COR-L47 (cell line): ENCODE measurements around the gene HSD3B7.

Experiments used
- DNase-seq: peaks from one replicate; lab custom pipeline; 2025; lab: John Stamatoyannopoulos, UW

Gene HSD3B7

DNA sequence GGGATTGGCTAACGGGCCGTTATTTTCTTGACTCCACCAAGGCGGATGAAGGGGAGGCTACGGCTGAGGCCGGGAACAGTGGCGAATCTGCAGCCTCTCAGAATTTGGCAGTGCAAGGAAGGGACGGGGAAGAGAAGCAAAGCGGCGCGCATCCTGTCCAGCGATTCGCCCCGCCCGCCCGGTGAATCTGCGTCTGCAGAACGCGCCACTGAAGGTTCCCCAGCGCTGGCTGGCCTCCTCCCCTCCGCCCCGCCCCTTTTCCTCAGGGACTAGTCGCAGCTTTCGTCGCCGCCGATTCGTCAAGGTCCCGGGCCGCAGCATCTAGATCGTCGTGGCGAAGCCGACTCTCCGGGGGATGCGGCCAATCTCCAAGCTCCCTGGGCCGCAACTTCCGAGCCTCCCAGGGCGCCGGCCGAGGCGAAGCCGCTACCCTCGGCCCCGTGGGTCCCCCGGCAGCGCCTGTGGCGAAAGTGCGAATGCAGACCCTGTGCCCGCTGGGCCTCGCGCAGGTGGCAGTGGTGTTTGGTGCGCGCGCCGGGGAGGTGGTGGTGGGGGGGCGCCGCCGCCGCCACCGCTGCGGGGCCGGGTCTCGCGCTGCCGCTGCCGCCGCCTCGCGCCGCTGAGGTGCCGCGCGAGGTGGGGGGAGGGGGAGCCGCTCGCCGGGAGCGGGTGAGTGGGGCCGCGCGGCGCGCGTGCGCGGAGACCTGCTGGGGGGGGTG lies 27.4 kb upstream of the HSD3B7 start, which contains the start of gene SETD1A:
TSS of gene SETD1A (plus strand) at position 299 of the 719 bp plus-strand sequence. CDS start 978 bp downstream, outside the sequence.
- DNase-seq, result peak; percentile 97

DNA sequence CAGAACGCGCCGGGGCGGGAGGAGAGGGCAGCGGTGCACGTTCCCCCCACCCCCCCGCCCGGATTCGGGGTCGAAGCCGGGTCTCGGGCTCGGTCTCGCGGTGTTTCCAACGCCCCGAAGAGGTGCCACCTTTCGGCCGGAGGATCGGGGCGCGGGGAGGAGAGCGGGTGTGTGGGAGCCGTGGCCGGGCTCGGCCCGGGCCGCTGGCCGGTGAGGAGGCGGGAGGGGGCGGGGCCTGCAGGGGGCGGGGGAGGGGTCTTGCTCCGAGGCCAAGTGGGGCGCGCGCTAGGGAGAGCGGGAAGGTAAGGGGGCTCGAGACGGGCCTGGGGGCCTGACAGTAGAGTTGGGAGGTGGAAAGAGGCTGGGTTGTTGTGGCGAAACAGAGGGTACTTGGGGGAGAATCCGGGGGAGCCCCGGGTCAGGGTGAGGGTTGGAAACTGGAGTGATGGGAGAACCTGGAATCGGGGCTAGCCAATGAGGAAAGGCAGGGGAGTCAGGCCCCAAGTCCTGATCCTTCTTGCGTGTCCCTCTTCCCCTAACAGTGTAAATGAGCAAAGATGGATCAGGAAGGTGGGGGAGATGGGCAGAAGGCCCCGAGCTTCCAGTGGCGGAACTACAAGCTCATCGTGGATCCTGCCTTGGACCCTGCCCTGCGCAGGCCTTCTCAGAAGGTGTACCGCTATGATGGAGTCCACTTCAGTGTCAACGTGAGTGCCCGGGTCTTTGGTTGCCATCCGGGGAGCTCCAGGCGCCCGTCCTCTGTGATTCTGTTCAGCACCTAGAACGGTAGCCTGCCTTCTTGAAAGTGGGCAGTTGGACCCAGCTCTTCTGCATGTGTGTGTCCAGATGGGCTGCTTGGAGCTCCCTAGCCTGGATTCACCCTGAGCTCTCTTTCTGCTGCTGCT lies 26.6 kb upstream of the HSD3B7 start:
- DNase-seq, result peak; percentile 18

DNA sequence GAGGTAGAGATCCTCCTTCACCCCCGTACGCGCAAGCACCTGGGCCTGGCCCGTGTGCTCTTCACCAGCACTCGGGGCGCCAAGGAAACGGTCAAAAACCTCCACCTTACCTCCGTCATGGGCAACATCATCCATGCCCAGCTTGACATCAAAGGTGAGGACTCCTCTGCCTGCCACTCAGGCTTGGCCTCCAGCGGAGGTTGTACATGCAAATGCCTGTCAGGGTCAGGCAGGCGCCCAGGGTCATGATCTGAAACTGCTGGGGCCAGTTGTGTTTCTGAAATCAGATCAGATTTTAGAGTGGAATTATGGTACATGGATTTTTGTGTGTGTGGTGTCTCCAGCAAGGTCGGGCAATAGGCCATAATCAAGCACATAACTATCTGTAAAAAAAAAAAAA lies 23.6 kb upstream of the HSD3B7 start:
- no peak for DNase-seq

GRCh38 chr16:30963925-30964511 lies 21.0 kb upstream of the HSD3B7 start:
- no peak for DNase-seq

DNA sequence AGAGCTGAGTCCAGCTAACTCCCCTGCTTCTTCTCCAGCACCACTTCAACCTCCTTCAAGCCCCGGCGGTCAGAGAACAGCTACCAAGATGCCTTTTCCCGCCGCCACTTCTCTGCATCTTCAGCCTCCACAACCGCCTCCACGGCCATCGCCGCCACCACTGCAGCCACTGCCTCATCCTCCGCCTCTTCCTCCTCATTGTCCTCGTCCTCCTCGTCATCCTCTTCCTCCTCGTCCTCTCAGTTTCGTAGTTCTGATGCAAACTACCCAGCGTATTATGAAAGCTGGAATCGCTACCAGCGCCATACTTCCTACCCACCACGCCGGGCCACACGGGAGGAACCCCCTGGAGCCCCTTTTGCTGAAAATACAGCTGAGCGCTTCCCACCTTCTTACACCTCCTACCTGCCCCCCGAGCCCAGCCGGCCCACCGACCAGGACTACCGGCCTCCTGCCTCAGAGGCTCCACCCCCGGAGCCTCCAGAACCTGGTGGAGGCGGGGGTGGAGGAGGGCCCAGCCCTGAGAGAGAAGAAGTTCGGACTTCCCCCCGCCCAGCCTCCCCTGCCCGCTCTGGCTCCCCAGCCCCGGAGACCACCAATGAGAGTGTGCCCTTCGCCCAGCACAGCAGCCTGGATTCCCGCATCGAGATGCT lies 20.3 kb upstream of the HSD3B7 start:
- DNase-seq, result no peak

DNA sequence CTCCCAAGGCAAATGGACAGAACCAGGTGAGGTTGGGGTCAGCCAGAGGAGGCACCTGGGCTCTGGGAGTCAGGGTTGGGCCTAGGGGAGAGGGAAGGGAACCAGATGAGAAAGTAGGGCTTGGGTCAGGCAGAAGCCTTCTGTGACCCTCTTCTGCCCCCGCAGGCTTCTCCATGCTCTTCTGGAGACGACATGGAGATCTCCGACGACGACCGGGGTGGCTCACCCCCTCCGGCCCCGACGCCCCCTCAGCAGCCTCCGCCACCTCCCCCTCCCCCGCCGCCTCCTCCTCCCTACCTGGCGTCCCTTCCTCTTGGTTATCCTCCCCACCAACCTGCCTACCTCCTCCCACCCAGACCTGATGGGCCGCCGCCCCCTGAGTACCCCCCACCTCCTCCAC lies 19.6 kb upstream of the HSD3B7 start:
- no peak for DNase-seq

GRCh38 chr16:30966033-30966619 lies 18.9 kb upstream of the HSD3B7 start:
- DNase-seq, result no peak

DNA sequence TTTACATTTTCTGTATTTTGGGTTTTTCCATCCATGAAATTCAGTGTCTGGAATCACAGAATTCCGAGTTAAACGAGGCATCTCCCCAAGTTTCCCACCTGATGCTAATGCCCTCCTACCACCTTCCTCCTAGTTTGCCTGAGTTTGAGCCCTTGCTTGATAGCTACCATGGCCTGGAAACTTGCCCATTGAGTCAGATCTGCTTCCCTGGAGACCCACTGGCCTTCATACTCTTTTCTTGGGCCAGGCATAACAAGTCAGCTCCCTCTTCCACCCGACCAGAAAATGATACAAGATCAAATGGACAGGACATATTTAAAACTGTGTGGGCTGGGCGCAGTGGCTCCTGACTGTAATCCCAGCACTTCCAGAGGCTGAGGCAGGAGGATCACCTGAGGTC lies 17.2 kb upstream of the HSD3B7 start:
- no peak for DNase-seq

DNA sequence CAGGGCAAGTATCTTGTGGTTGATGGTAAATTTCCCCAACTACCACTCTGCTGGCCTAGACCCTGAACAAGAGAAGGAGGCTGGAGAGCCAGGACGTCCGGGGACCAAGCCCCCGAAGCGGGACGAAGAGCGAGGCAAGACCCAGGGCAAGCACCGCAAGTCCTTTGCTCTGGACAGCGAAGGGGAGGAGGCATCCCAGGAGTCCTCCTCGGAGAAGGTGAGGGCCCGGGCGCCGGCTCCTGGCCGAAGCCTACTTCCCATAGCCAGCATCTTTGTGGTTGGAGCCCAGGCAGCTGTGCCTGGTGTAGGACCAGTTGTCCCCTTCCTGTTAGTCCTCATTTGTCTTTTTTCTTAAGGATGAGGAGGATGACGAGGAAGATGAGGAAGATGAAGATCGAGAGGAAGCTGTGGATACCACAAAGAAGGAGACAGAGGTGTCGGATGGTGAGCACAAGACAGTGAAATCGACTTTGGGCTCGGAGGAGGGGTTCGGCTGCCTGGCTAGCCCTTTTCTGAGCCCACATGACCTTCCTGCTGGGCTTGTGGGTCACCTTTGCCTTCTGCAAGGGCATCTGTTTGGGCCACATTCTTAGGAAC lies 15.7 kb upstream of the HSD3B7 start:
- no peak for DNase-seq

GRCh38 chr16:30971298-30971697 lies 13.7 kb upstream of the HSD3B7 start:
- DNase-seq, result no peak

DNA sequence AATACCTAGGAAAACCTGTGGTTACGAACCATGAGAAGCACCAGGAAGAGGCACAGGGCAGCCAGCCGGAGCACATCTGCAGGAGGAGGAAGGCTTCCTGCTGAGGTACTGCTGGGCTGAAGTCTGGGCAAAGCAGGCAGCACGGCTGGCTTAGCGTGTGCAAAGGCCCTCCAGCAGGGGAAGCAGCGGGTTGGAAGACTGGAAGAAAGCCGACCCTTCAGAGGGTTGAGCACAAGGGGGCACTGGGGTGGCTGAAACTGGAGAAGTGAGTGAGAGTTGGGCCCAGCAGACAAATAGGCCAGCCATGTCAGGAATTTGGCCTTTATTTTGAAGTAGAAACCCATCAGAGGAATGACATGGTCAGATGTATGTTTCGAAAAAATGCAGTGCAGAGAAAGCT lies 12.1 kb upstream of the HSD3B7 start:
- DNase-seq, result no peak

DNA sequence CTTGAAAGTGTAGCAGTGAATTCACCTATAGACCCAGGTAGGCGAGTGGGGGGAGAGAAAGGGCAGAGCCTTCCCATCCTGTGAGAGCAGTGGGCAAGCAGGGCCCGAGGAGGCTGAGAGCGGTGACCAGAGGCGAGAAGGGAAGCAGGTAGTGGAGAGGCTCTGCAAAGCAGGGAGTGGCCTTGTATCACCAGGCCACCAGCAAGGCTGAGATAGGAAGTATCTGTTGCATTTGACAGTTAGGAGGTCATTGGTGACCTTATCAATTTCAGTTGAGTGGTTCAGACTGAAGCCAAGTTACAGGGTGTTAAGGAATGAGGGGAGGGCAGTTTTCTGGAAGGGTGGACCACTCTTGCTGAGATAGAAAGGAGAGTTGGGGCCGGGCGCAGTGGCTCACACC lies 10.7 kb upstream of the HSD3B7 start:
- DNase-seq, result no peak

DNA sequence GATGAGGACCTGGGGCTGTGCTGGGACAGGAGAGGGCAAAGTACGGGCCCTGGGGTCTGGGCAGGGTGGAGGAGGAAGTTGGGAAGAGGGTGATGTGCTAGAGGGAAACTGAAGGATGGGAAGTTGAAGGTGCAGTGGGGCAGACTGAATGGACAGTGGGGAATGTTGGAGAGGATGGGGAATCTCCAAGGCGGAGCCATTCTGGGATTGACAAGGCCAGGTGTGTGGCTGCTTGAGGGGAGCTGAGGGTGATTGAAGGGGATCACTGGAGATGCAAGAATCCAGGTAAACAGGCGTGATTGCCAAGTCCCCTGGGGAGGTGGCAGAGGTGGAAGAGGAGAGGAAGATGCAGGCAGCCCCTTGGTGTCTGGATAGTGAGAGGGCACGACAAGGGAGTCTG lies 8.5 kb upstream of the HSD3B7 start:
- no peak for DNase-seq

GRCh38 chr16:30977502-30977901 lies 7.5 kb upstream of the HSD3B7 start:
- DNase-seq, result no peak

DNA sequence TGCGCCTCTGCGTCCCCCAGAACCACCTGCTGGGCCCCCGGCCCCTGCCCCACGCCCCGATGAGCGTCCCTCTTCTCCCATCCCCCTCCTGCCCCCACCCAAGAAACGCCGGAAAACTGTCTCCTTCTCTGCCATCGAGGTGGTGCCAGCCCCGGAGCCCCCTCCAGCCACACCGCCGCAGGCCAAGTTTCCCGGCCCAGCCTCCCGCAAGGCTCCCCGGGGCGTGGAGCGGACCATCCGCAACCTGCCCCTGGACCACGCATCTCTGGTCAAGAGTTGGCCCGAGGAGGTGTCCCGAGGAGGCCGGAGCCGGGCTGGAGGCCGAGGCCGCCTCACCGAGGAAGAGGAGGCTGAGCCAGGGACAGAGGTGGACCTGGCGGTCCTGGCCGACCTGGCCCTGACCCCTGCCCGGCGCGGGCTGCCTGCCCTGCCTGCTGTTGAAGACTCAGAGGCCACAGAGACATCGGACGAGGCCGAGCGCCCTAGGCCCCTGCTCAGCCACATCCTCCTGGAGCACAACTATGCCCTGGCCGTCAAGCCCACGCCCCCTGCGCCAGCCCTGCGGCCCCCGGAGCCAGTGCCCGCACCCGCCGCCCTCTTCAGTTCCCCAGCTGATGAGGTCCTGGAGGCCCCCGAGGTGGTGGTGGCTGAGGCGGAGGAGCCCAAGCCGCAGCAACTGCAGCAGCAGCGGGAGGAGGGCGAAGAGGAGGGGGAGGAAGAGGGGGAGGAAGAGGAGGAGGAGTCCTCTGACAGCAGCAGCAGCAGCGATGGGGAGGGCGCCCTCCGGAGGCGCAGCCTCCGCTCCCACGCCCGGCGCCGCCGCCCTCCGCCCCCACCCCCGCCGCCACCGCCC lies 5.6 kb upstream of the HSD3B7 start:
- no peak for DNase-seq

- DNase-seq, result no peak
These were observed 5.0 kb upstream of the HSD3B7 start for GRCh38 chr16:30980023-30980371.

DNA sequence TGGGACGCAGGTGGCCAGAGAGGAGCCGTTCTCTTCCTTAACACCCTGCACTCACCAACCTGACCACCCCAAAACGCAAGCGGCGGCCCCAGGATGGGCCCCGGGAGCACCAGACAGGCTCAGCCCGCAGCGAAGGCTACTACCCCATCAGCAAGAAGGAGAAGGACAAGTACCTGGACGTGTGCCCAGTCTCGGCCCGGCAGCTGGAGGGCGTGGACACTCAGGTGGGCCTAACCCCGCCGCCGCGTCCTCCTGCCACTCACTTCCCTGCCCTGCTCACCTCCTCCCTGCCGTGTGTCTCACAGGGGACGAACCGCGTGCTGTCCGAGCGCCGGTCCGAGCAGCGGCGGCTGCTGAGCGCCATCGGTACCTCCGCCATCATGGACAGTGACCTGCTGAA lies 4.6 kb upstream of the HSD3B7 start:
- DNase-seq, result no peak

- no peak for DNase-seq
These were observed 4.0 kb upstream of the HSD3B7 start for GRCh38 chr16:30980959-30981358.

- DNase-seq, result no peak
These were observed 2.3 kb upstream of the HSD3B7 start for GRCh38 chr16:30982548-30983288.

GRCh38 chr16:30983289-30983889 lies 1.6 kb upstream of the HSD3B7 start:
- no peak for DNase-seq
